Measurements from ENCODE around the gene SLC45A1. TPM values are rescaled to one million over a fixed set of nuclear protein-coding genes. Genes with fewer than 3 reads are reported as not detected.

Gene SLC45A1
- total RNA-seq, 6 donors from 2014 or later: 0.91 to 1.4 (median 1.0) TPM; not detected in 2

- DNase-seq (no peak), ATAC-seq (ENCODE audit: low FRiP score in 2 of 2) (no peak)
- no peaks in the 10 kb centered on the region for H3K36me3 ChIP-seq
- TF ChIP-seq POLR2AphosphoS5 (IDR thresholded peaks at IDR 0.05) (no peak), POLR2A (IDR thresholded peaks at IDR 0.05) (no peak), EP300 (IDR thresholded peaks at IDR 0.05) (no peak), CTCF (IDR thresholded peaks at IDR 0.05) (no peak)
- 79 to 94% methylated on average over 5 of the region's 5 CpGs for WGBS, 2 donors
- no peaks in the 10 kb centered on the region for H3K9me3 ChIP-seq
- no peak overlapping the region for H3K27ac ChIP-seq
- no peaks in the 10 kb centered on the region for H3K4me1 ChIP-seq
- no peak overlapping the region for H3K4me3 ChIP-seq
- H3K27me3 ChIP-seq: no peaks in the 10 kb centered on the region
Observed at GRCh38 chr1:8299963-8300362, 18.0 kb upstream of the SLC45A1 start.

- DNase-seq (no peak), ATAC-seq (ENCODE audit: low FRiP score in 2 of 2) (no peak)
- no peaks in the 10 kb centered on the region for H3K4me1 ChIP-seq
- H3K27ac ChIP-seq: no peak overlapping the region
- TF ChIP-seq EP300 (IDR thresholded peaks at IDR 0.05) (no peak), POLR2A (IDR thresholded peaks at IDR 0.05) (no peak), CTCF (IDR thresholded peaks at IDR 0.05) (no peak), POLR2AphosphoS5 (IDR thresholded peaks at IDR 0.05) (no peak)
- H3K36me3 ChIP-seq: no peaks in the 10 kb centered on the region
- 78 to 79% methylated on average over 22 of the region's 22 CpGs for WGBS, 2 donors
- H3K4me3 ChIP-seq: no peak overlapping the region
- H3K9me3 ChIP-seq: no peaks in the 10 kb centered on the region
- no peaks in the 10 kb centered on the region for H3K27me3 ChIP-seq
Observed at GRCh38 chr1:8302081-8302956, 15.6 kb upstream of the SLC45A1 start.

- H3K27me3 ChIP-seq: no peaks in the 10 kb centered on the region
- WGBS, 2 donors: 93 to 96% methylated on average over 3 of the region's 3 CpGs
- no peak overlapping the region for H3K4me3 ChIP-seq
- ATAC-seq (ENCODE audit: low FRiP score in 2 of 2) (no peak), DNase-seq (no peak)
- TF ChIP-seq EP300 (IDR thresholded peaks at IDR 0.05) (no peak), CTCF (IDR thresholded peaks at IDR 0.05) (no peak), POLR2A (IDR thresholded peaks at IDR 0.05) (no peak), POLR2AphosphoS5 (IDR thresholded peaks at IDR 0.05) (no peak)
- H3K4me1 ChIP-seq: no peaks in the 10 kb centered on the region
- no peaks in the 10 kb centered on the region for H3K36me3 ChIP-seq
- H3K27ac ChIP-seq: no peak overlapping the region
- H3K9me3 ChIP-seq: no peaks in the 10 kb centered on the region
Observed at GRCh38 chr1:8303141-8303540, 14.8 kb upstream of the SLC45A1 start.

- Histone ChIP-seq H3K36me3 (no peaks in the 10 kb centered on the region), H3K27me3 (no peaks in the 10 kb centered on the region), H3K9me3 (no peaks in the 10 kb centered on the region), H3K27ac (no peak overlapping the region), H3K4me3 (no peak overlapping the region), H3K4me1 (no peaks in the 10 kb centered on the region)
- no peak for ATAC-seq (ENCODE audit: low FRiP score in 2 of 2)
- 88 to 90% methylated on average over 4 of the region's 4 CpGs for WGBS, 2 donors
- DNase-seq: no peak
- TF ChIP-seq POLR2AphosphoS5 (IDR thresholded peaks at IDR 0.05) (no peak), POLR2A (IDR thresholded peaks at IDR 0.05) (no peak), EP300 (IDR thresholded peaks at IDR 0.05) (no peak), CTCF (IDR thresholded peaks at IDR 0.05) (no peak)
Observed at GRCh38 chr1:8303876-8304275, 14.0 kb upstream of the SLC45A1 start.

GRCh38 chr1:8307628-8308027 is 10.3 kb upstream of the SLC45A1 start:
- H3K27ac ChIP-seq: no peak overlapping the region
- WGBS, 2 donors: 78 to 87% methylated on average over 4 of the region's 4 CpGs
- no peaks in the 10 kb centered on the region for H3K9me3 ChIP-seq
- TF ChIP-seq POLR2A (IDR thresholded peaks at IDR 0.05) (no peak), EP300 (IDR thresholded peaks at IDR 0.05) (no peak), CTCF (IDR thresholded peaks at IDR 0.05) (no peak), POLR2AphosphoS5 (IDR thresholded peaks at IDR 0.05) (no peak)
- H3K27me3 ChIP-seq: no peaks in the 10 kb centered on the region
- H3K4me1 ChIP-seq: peaks cover 0 to 5% (median 1%) of the 10 kb centered on the region in 4 donors
- no peak for DNase-seq
- H3K36me3 ChIP-seq: no peaks in the 10 kb centered on the region
- ATAC-seq (ENCODE audit: low FRiP score in 2 of 2): peak in 1 of 2 donors; percentile 40
- H3K4me3 ChIP-seq: no peak overlapping the region

Measured in upper lobe of left lung (tissue), 6 donors.